Measurements from ENCODE around the gene DCTPP1.

Gene DCTPP1

DNA sequence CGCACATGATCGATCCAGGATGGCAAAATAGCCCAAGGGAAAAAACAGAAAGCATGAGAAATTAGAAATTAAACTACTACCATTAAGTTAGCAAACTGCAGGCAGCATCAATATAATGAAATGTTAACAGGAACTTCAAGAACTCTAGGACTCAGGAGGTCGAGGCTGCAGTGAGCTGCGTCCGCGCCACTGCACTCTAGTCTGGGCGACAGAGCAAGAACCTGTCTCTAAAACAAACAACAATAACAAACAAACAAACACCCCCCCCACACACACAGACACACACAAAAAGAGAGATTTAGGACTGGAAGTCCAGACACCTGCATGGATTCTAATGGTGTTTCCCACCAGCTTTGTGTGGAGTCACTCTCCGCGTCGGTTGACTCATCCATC, 16.4 kb upstream of the DCTPP1 start:
- DNase-seq = peak in 1 of 3 experiments; percentile 41

DNA sequence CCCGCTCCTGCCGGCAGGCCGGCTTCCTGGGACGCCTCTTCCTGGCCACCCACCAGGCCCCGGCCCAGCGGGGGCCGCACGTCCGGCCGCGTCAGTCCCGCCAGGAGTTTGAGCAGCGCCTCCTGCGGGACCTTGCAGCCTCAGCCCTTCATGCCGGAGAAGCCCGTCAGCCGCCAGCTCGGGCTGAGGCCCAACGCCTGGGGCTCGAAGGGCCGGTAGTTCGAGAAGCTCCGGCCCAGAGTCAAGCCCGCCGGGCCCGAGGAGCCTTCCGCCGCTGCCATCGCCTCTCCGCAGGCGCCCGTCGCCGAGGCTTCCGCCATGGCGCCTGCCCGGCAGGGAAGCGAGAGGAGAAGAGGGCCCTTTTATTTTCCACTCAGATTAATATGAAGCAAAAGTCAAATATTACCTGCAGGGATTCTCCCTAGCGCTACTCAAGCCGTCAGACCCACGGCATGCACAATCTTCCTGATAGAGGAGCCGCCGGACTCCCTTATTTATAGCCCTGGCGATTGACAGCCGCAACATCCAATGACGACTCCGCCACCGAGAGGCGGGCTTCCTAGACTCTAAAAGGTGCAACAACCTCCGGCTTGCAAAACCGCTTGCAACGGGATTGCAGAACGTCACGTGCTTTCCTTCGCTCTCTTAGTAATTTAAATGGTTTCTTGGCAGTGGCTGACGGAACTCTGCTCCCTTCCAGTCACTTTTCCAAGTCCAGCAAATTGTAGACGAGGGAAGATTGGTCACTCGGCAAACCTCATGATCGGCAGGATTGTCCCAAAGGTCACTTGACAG, 15.8 kb upstream of the DCTPP1 start, which contains the start of gene SEPHS2:
Gene SEPHS2, minus strand, starts transcription at position 467 of the 795 bp plus-strand sequence. Its CDS starts 147 bp downstream, at position 320.
- DNase-seq = peak; percentile 89 to 98 (median 95)

GRCh38 chr16:30445149-30445407, 15.2 kb upstream of the DCTPP1 start:
- DNase-seq = no peak

DNA sequence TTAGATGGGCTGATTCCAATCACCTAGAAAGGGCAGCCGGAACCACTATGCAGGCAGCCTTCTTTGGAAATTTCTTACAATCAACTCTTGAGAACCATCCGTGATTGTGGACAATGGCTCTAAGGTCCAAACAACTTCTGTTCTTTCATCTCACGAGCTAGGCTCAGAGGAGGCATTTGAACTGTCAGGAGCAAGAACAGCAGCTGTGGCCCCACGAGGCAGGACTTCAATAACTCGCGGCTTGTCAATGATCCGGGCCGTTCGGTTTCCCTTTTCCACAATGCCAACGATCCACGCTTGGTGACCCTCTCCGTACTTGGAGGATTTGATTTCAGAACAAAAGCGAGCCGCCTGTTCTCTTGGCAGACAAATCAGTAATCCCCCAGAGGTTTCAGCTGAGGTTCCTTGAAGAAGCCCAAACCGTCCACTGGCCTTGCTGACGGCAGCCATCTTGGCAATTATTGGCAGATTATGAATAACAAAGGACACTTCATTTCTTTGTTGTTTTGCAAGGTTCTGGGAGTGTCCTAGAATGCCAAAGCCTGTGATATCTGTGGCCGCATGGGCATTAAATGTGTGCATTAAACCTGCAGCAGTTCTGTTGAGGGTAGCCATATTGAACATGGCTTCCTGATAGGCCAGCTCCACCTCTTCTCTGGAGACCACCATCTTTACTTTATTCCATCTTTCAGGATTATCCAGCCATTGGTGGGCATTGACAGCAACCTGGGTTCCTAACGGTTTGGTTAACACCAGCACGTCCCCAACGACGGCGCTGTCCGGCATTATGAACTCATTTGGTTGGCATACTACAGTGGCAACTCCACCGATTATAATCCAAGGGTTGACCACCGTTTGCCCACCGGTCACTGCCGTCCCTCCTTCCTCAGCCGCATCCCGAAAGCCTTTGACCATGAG, 14.7 kb upstream of the DCTPP1 start:
- DNase-seq = peak in 1 of 3 experiments; percentile 11

GRCh38 chr16:30443631-30444030, 13.8 kb upstream of the DCTPP1 start:
- no peak for DNase-seq

- DNase-seq = no peak
These were observed 10.0 kb upstream of the DCTPP1 start for GRCh38 chr16:30439720-30440348.

DNA sequence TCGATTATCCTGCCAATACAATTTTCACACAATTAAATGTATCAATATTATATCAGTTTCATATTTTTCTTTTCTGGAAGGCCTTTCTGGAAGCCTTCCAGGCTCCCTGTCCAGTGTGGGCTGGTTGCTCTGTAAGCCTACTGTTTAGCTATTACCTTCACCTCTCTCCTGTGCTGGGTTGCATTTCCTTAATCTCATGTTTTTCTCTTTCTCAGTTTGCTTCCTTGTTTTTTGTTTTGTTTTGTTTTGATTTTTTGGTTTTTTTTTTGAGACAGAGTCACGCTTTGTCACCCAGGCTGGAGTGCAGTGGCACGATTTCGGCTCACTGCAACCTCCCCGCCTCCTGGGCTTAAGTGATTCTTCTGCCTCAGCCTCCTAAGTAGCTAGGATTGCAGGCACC, 9.0 kb upstream of the DCTPP1 start:
- DNase-seq = no peak

GRCh38 chr16:30437511-30438046, 7.7 kb upstream of the DCTPP1 start:
- DNase-seq = peak; percentile 22 to 70 (median 40)

DNA sequence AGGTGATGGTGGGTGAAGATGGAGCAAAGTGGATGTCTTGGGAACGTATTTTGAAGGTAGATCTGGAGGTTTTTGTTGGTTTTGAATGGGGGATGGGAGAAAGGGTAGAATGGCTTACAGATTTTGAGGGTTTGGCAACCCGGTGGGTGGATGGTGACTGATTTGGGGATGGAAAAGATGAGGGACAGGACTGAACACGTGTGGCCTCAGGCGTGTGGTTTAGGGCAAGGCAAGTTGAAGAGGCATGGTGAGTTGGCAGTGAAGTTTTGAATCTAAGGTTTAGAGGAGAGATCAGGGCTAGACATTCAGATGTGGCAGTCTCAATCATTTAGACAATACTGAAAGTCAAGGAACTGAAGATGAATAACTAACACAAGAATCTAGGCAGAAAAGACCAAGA, 5.0 kb upstream of the DCTPP1 start:
- no peak for DNase-seq

DNA sequence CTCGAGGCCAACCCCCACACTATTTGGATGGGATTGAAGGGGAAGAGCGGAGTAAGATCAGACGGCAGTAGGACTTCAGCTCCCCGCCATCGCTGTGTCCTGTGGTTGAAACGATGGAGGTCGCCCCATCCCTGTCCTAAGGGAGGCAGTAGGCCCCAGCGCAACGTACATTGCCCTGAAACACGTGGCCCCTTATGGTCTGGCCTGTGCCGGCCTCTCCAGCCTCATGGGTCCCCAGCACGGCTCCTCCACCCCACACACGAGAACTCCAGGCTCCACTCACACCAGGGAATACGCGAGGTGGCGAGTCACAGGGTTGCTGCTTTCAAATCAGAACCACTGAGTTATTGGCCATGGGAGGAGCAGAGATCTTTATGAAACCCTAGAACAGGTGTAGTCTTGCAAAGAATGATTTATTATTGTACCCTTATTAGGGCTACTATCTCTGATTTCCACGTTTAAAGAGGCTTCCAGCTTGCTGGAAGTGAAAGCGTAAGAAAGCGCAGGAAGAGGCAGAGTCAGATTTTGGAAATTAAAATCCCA, 669 bp upstream of the DCTPP1 start:
- DNase-seq = peak in 1 of 3 experiments; percentile 20

DNA sequence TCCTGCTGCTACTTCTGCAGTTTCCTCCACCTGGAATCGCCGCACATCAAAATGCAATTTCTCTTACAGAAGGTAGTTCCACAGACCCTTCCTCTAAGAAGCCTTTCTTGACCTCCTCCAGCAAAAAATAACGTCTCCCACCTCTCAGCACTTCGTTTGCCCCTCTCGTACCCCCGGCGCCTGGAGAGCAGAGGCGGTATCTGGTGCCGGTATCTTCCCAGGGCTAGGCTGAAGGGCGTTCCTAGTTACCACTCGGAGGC, 482 bp downstream of the DCTPP1 start:
- DNase-seq = peak in 1 of 3 experiments; percentile 69

GRCh38 chr16:30428055-30428454, 1.8 kb downstream of the DCTPP1 start:
- no peak for DNase-seq

GRCh38 chr16:30421010-30421409, 8.8 kb downstream of the DCTPP1 start:
- no peak for DNase-seq

- no peak for DNase-seq
These were observed 11.3 kb downstream of the DCTPP1 start for GRCh38 chr16:30418350-30419181.

DNA sequence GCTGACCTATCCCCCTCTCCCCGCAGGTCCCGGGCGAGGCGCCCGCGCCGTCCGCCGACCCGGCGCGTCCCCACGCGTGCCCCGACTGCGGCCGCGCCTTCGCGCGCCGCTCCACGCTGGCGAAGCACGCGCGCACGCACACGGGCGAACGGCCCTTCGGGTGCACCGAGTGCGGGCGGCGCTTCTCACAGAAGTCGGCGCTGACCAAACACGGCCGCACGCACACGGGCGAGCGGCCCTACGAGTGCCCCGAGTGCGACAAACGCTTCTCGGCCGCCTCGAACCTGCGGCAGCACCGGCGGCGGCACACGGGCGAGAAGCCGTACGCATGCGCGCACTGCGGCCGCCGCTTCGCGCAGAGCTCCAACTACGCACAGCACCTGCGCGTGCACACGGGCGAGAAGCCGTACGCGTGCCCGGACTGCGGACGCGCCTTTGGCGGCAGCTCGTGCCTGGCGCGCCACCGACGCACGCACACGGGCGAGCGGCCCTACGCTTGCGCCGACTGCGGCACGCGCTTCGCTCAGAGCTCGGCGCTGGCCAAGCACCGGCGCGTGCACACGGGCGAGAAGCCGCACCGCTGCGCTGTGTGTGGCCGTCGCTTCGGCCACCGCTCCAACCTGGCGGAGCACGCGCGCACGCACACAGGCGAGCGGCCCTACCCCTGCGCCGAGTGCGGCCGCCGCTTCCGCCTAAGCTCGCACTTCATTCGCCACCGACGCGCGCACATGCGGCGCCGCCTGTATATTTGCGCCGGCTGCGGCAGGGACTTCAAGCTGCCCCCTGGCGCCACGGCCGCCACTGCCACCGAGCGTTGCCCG, 12.1 kb downstream of the DCTPP1 start:
- peak; percentile 92 to 96 (median 96) for DNase-seq

GRCh38 chr16:30416624-30417528, 13.0 kb downstream of the DCTPP1 start:
- DNase-seq = peak in 1 of 3 experiments; percentile 72

DNA sequence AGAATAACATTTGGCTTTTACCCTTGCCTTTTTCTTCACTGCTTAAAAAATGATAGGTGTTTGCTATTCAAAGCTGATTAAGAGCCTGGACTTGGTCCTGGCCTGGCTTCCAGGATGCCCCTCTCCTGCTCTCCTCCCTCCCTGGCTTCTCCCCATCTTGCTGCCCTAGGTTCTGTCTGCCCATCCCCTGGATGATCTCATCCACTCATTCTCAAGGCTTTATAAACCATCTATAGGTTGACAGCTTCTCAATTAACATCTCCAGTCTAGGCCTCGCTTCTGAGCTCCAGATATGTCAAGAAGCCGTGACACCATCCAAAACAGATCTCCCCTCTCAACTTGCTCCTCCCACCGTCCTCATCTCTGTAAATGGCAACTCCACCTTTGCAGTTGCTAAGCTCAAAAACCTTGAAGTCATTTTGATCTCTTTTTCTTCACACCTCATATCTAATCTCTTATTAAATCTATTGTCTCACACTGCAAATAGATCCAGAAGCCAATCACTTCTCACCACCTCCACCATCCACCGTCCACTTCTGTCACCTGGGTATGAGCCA, 13.7 kb downstream of the DCTPP1 start:
- DNase-seq = no peak

DNA sequence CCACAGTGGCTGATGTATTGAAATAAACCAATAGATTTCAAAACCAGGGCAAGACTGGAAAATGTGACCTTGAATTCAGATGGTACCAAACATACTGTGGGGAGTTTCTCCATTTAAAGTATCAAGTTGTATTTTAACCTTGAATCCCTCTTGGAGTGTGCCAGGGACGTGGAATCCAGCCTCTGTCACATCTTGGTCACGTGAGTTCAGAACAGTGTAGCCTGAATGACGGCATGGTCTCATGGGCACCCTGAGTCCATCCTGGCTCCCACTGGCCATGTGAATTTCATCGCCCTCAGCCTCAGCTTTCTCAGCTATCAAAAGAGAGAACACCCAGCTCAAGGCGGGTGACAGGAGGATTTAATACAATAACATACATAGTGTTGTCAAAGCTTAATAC, 15.7 kb downstream of the DCTPP1 start:
- no peak for DNase-seq

GRCh38 chr16:30413112-30413806, 16.6 kb downstream of the DCTPP1 start:
- no peak for DNase-seq
